ENCODE results near the gene JUN. TPM values are rescaled to one million over a fixed set of nuclear protein-coding genes. Genes with fewer than 3 reads are reported as not detected.

The JUN gene
- polyA plus RNA-seq, 1 donor from 2014 or later, result 124 TPM

GRCh38 chr1:58808077-58808476, 24.2 kb upstream of the JUN start:
- no peak overlapping the region for H3K4me2 ChIP-seq (ENCODE audit: low read length)
- no peak overlapping the region for H3K9ac ChIP-seq (ENCODE audit: low read length)
- TF ChIP-seq EZH2 (IDR thresholded peaks at IDR 0.05; ENCODE audit: borderline replicate concordance, insufficient read depth, low read length, poor library complexity, severe bottlenecking) (no peak), EP300 (conservative IDR thresholded peaks at IDR 0.05; ENCODE audit: poor library complexity, severe bottlenecking) (no peak), RAD21 (conservative IDR thresholded peaks at IDR 0.05) (no peak), SMC3 (conservative IDR thresholded peaks at IDR 0.05; ENCODE audit: poor library complexity) (no peak), TAF1 (IDR thresholded peaks at IDR 0.05; ENCODE audit: low read depth) (no peak), MXI1 (conservative IDR thresholded peaks at IDR 0.05; ENCODE audit: poor library complexity, severe bottlenecking) (no peak), POLR2AphosphoS5 (IDR thresholded peaks at IDR 0.05) (no peak), REST (IDR thresholded peaks at IDR 0.05; ENCODE audit: borderline replicate concordance) (no peak), CTCF (IDR thresholded peaks at IDR 0.05; ENCODE audit: poor library complexity, severe bottlenecking) (no peak)
- no peaks in the 10 kb centered on the region for H3K36me3 ChIP-seq (ENCODE audit: insufficient read depth, low read length)
- no peaks in the 10 kb centered on the region for H4K20me1 ChIP-seq (ENCODE audit: insufficient read depth)
- no peaks in the 10 kb centered on the region for H3K9me2 ChIP-seq (ENCODE audit: insufficient read depth, low read length)
- H3K27me3 ChIP-seq (ENCODE audit: insufficient read depth, low read depth, low read length), result no peaks in the 10 kb centered on the region
- H3K4me3 ChIP-seq (ENCODE audit: low read length), result no peak overlapping the region
- H3K27ac ChIP-seq (ENCODE audit: low read length), result no peak overlapping the region
- no peak overlapping the region for H2AFZ ChIP-seq (ENCODE audit: low read depth, low read length)
- no peaks in the 10 kb centered on the region for H3K79me2 ChIP-seq (replicated peaks; ENCODE audit: insufficient read depth, low read length)
- H3F3A ChIP-seq (ENCODE audit: insufficient read depth, low read length, poor library complexity, severe bottlenecking), result no peaks in the 10 kb centered on the region
- H3K9me3 ChIP-seq (ENCODE audit: low read length), result no peaks in the 10 kb centered on the region

GRCh38 chr1:58805716-58806571, 22.1 kb upstream of the JUN start:
- no peaks in the 10 kb centered on the region for H3F3A ChIP-seq (ENCODE audit: insufficient read depth, low read length, poor library complexity, severe bottlenecking)
- H3K79me2 ChIP-seq (replicated peaks; ENCODE audit: insufficient read depth, low read length), result no peaks in the 10 kb centered on the region
- TF ChIP-seq EP300 (conservative IDR thresholded peaks at IDR 0.05; ENCODE audit: poor library complexity, severe bottlenecking) (no peak), TAF1 (IDR thresholded peaks at IDR 0.05; ENCODE audit: low read depth) (no peak), POLR2AphosphoS5 (IDR thresholded peaks at IDR 0.05) (no peak), CTCF (IDR thresholded peaks at IDR 0.05; ENCODE audit: poor library complexity, severe bottlenecking) (no peak), MXI1 (conservative IDR thresholded peaks at IDR 0.05; ENCODE audit: poor library complexity, severe bottlenecking) (no peak), SMC3 (conservative IDR thresholded peaks at IDR 0.05; ENCODE audit: poor library complexity) (no peak), REST (IDR thresholded peaks at IDR 0.05; ENCODE audit: borderline replicate concordance) (no peak), EZH2 (IDR thresholded peaks at IDR 0.05; ENCODE audit: borderline replicate concordance, insufficient read depth, low read length, poor library complexity, severe bottlenecking) (no peak), RAD21 (conservative IDR thresholded peaks at IDR 0.05) (no peak)

More at GRCh38 chr1:58805716-58806571, 22.1 kb upstream of the JUN start:
- H2AFZ ChIP-seq (ENCODE audit: low read depth, low read length), result no peak overlapping the region
- no peak overlapping the region for H3K9ac ChIP-seq (ENCODE audit: low read length)
- no peaks in the 10 kb centered on the region for H4K20me1 ChIP-seq (ENCODE audit: insufficient read depth)
- H3K36me3 ChIP-seq (ENCODE audit: insufficient read depth, low read length), result no peaks in the 10 kb centered on the region
- H3K4me2 ChIP-seq (ENCODE audit: low read length), result no peak overlapping the region
- no peaks in the 10 kb centered on the region for H3K27me3 ChIP-seq (ENCODE audit: insufficient read depth, low read depth, low read length)
- no peaks in the 10 kb centered on the region for H3K9me2 ChIP-seq (ENCODE audit: insufficient read depth, low read length)
- no peak overlapping the region for H3K27ac ChIP-seq (ENCODE audit: low read length)
- no peaks in the 10 kb centered on the region for H3K9me3 ChIP-seq (ENCODE audit: low read length)
- no peak overlapping the region for H3K4me3 ChIP-seq (ENCODE audit: low read length)

Measured in neural cell (in vitro differentiated cells).